Left ventricle myocardium superior (tissue), 1 donor: ENCODE data around the gene ERH. TPM values are rescaled to one million over a fixed set of nuclear protein-coding genes. Genes with fewer than 3 reads are reported as not detected.
A peak's percentile ranks its signal among the peaks of the same experiment; 100 is the strongest.
"Not testable (repeated sequence)": the region's sequence is repeated elsewhere in the genome, so short reads cannot be mapped to it uniquely, and the experiment has no call there.

Source experiments
- ATAC-seq: fragments of 200-7000 bp; cut with Tn5 transposase; one replicate; pipeline ENCODE4 v1.9.1; 2020; ENCODE audit warnings: mild to moderate bottlenecking, moderate library complexity
- DNase-seq: peaks from one replicate; pipeline ENCODE4 v3.0.0-alpha.2; 2020
- intact Hi-C: fragments of 100-400 bp; cut with micrococcal nuclease; formaldehyde crosslinking; loops from one replicate; pipeline ENCODE4 v1.11.0; 2022
- total RNA-seq: library from RNA; stranded (reverse); fragmentation: NEBNext Ultra II Directional; extraction: Animal tissue kit (Norgen Biotek cat#: 25700); gene quantifications from one replicate; pipeline ENCODE4 v1.2.1, GENCODE V29; 2021
- donor health status: DM: no; HTN: yes; CAD: no; lungs with severe emphysema.

Gene ERH
- total RNA-seq, 1 donor from 2014 or later: 100.0 TPM

GRCh38 chr14:69400154-69400553 is 2.1 kb upstream of the ERH start:
- ATAC-seq (no peak), DNase-seq (no peak)
- intact Hi-C loops: no loop called here

- ATAC-seq: no peak
- intact Hi-C loops: loop anchor here (10.0 kb wide), 1 partner anchor 1585 kb away; the partner anchor contains the start of genes RAD51B and ZFYVE26
Measured at GRCh38 chr14:69399750-69400149, 1.7 kb upstream of the ERH start.

GRCh38 chr14:69398818-69399210 is 715 bp upstream of the ERH start:
- DNase-seq (peak; percentile 38), ATAC-seq (no peak)
- intact Hi-C loops: loop anchor here (10.0 kb wide), 1 partner anchor 1584 kb away; the partner anchor contains the start of genes RAD51B and ZFYVE26

More at GRCh38 chr14:69399750-69400149, 1.7 kb upstream of the ERH start:
- DNase-seq: no peak

GRCh38 chr14:69395929-69396328 is 2.2 kb downstream of the ERH start:
- no peak for ATAC-seq

GRCh38 chr14:69392481-69392880 is 5.6 kb downstream of the ERH start:
- intact Hi-C loops: loop anchor here (10.0 kb wide), 1 partner anchor 1578 kb away; the partner anchor contains the start of genes RAD51B and ZFYVE26
- ATAC-seq (no peak), DNase-seq (no peak)

More at GRCh38 chr14:69395929-69396328, 2.2 kb downstream of the ERH start:
- intact Hi-C loops: loop anchor here (10.0 kb wide), 1 partner anchor 1581 kb away; the partner anchor contains the start of genes RAD51B and ZFYVE26
- DNase-seq: no peak

GRCh38 chr14:69391400-69391799 is 6.7 kb downstream of the ERH start:
- not testable (repeated sequence) for DNase-seq
- intact Hi-C loops: loop anchor here (10.0 kb wide), 1 partner anchor 1577 kb away; the partner anchor contains the start of genes RAD51B and ZFYVE26
- ATAC-seq: peak; percentile 32

GRCh38 chr14:69387311-69387710 is 10.8 kb downstream of the ERH start:
- ATAC-seq (no peak), DNase-seq (no peak)
- intact Hi-C loops: no loop called here

GRCh38 chr14:69378274-69378673 is 19.8 kb downstream of the ERH start:
- DNase-seq (no peak), ATAC-seq (no peak)
- intact Hi-C loops: no loop called here

GRCh38 chr14:69376439-69376838 is 21.7 kb downstream of the ERH start:
- intact Hi-C loops: no loop called here
- ATAC-seq (no peak), DNase-seq (no peak)

- intact Hi-C loops: no loop called here
- ATAC-seq (no peak), DNase-seq (no peak)
Measured at GRCh38 chr14:69375722-69376121, 22.4 kb downstream of the ERH start.

GRCh38 chr14:69375182-69375581 is 22.9 kb downstream of the ERH start:
- intact Hi-C loops: no loop called here
- DNase-seq (no peak), ATAC-seq (no peak)

- intact Hi-C loops: no loop called here
- ATAC-seq (no peak), DNase-seq (no peak)
Measured at GRCh38 chr14:69374235-69374634, 23.9 kb downstream of the ERH start.

- DNase-seq: no peak
- no peak for ATAC-seq
- intact Hi-C loops: no loop called here
Measured at GRCh38 chr14:69373104-69373503, 25.0 kb downstream of the ERH start.

- intact Hi-C loops: no loop called here
- no peak for ATAC-seq
- DNase-seq: no peak
Measured at GRCh38 chr14:69372146-69372545, 26.0 kb downstream of the ERH start.

- DNase-seq (no peak), ATAC-seq (no peak)
- intact Hi-C loops: no loop called here
Measured at GRCh38 chr14:69370061-69370460, 28.0 kb downstream of the ERH start.

- intact Hi-C loops: loop anchor here (10.0 kb wide), 1 partner anchor 114 kb away; no protein-coding TSS in a partner anchor
- no peak for ATAC-seq
- DNase-seq: no peak
Measured at GRCh38 chr14:69368381-69368780, 29.7 kb downstream of the ERH start.

- ATAC-seq (no peak), DNase-seq (no peak)
- intact Hi-C loops: loop anchor here (10.0 kb wide), 1 partner anchor 112 kb away; no protein-coding TSS in a partner anchor
Measured at GRCh38 chr14:69366761-69367160, 31.3 kb downstream of the ERH start.

- DNase-seq (no peak), ATAC-seq (no peak)
- intact Hi-C loops: loop anchor here (10.0 kb wide), 1 partner anchor 111 kb away; no protein-coding TSS in a partner anchor
Measured at GRCh38 chr14:69366069-69366468, 32.0 kb downstream of the ERH start.

GRCh38 chr14:69364378-69364777 is 33.7 kb downstream of the ERH start:
- DNase-seq (no peak), ATAC-seq (no peak)
- intact Hi-C loops: loop anchor here (10.0 kb wide), 1 partner anchor 110 kb away; no protein-coding TSS in a partner anchor

GRCh38 chr14:69363964-69364363 is 34.1 kb downstream of the ERH start:
- intact Hi-C loops: loop anchor here (10.0 kb wide), 1 partner anchor 109 kb away; no protein-coding TSS in a partner anchor
- DNase-seq (no peak), ATAC-seq (no peak)

GRCh38 chr14:69363055-69363454 is 35.0 kb downstream of the ERH start:
- ATAC-seq (peak; percentile 90), DNase-seq (peak; percentile 59)
- intact Hi-C loops: loop anchor here (10.0 kb wide), 1 partner anchor 108 kb away; no protein-coding TSS in a partner anchor
